ENCODE data around the gene ENPEP.
"Not testable (repeated sequence)": the region's sequence is repeated elsewhere in the genome, so short reads cannot be mapped to it uniquely, and the experiment has no call there.

ENPEP gene, protein sequence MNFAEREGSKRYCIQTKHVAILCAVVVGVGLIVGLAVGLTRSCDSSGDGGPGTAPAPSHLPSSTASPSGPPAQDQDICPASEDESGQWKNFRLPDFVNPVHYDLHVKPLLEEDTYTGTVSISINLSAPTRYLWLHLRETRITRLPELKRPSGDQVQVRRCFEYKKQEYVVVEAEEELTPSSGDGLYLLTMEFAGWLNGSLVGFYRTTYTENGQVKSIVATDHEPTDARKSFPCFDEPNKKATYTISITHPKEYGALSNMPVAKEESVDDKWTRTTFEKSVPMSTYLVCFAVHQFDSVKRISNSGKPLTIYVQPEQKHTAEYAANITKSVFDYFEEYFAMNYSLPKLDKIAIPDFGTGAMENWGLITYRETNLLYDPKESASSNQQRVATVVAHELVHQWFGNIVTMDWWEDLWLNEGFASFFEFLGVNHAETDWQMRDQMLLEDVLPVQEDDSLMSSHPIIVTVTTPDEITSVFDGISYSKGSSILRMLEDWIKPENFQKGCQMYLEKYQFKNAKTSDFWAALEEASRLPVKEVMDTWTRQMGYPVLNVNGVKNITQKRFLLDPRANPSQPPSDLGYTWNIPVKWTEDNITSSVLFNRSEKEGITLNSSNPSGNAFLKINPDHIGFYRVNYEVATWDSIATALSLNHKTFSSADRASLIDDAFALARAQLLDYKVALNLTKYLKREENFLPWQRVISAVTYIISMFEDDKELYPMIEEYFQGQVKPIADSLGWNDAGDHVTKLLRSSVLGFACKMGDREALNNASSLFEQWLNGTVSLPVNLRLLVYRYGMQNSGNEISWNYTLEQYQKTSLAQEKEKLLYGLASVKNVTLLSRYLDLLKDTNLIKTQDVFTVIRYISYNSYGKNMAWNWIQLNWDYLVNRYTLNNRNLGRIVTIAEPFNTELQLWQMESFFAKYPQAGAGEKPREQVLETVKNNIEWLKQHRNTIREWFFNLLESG

DNA sequence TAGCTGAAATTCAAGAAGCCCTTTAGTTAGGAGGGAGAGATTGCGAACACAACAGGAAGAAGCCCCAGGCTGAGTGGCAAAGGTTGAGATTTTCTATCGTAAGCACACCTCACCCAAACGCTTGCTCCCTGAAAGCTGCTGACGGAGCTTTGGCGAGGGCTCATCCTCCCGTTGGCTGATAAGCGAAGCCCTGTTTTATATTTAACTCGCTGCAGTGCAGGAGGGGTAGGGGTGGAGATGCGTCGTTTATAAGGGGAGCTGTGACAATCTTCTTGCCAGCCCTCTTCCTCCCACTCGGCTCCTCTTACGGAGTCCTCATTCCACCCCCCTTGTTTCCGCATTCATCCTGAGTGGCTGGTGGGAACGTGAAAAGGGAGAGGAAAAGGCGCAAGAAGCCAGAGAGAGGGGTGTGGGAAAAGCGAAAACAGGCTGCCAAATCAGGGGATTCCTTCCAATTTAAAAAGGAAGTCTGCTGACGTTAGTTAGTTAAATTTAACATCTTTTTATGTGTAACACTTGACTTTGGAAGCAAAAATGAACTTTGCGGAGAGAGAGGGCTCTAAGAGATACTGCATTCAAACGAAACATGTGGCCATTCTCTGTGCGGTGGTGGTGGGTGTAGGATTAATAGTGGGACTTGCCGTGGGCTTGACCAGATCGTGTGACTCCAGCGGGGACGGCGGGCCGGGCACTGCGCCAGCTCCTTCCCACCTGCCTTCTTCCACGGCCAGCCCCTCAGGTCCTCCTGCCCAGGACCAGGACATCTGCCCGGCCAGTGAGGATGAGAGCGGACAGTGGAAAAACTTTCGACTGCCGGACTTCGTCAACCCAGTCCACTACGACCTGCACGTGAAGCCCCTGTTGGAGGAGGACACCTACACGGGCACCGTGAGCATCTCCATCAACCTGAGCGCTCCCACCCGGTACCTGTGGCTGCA lies at the start of gene ENPEP:
Gene ENPEP, plus strand, starts transcription at position 275 of the 938 bp plus-strand sequence. Its CDS starts 260 bp downstream, at position 535.
- DNase-seq (ENCODE audit: low spot score) = no peak

DNA sequence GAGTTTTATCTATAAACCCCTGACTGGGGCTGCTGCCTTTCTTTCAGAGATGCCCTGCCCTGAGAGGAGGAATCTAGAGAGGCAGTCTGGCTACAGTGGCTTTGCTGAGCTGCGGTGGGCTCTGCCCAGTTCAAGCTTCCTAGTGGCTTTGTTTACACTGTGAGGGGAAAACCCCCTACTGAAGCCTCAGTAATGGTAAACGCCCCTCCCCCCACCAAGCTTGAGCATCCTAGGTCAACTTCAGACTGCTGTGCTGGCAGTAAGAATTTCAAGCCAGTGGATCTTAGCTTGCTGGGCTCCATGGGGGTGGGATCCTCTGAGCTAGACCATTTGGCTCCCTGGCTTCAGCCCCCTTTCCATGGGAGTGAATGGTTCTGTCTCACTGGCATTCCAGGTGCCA lies 44.1 kb upstream of the ENPEP start:
- DNase-seq (ENCODE audit: low spot score) = not testable (repeated sequence)

DNA sequence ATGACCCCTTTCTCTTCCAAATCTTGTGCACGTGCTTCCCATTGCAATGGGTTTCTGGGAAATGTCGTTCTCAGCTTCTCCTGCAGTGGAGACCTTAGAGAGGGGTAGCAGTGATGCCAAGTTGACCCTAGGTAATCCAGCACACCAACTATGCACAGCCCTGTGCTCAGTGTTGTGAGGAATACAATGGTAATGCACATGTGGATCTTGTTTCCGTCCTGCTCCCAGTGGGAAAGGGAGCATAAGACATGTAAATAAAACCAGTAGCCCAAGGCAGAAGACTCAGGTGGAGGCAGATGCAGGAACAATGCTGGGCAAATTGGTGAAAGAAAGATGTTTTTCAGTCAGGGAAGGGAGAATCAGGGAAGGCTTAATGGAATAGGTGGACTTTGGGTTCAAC lies 38.7 kb upstream of the ENPEP start:
- DNase-seq (ENCODE audit: low spot score) = not testable (repeated sequence)

DNA sequence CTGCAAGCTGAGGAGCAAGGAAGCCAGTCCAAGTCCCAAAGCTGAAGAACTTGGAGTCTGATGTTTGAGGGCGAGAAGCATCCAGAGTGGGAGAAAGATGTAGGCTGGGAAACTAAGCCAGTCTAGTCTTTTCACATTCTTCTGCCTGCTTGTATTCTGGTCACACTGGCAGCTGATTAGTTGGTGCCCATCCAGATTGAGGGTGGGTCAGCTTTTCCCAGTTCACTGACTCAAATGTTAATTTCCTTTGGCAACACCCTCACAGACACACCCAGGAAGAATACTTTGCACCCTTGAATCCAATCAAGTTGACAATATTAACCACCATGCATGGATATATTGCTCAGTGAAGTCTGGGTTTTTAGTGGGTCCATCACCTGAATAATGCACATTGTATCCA lies 36.7 kb upstream of the ENPEP start:
- DNase-seq (ENCODE audit: low spot score) = not testable (repeated sequence)

DNA sequence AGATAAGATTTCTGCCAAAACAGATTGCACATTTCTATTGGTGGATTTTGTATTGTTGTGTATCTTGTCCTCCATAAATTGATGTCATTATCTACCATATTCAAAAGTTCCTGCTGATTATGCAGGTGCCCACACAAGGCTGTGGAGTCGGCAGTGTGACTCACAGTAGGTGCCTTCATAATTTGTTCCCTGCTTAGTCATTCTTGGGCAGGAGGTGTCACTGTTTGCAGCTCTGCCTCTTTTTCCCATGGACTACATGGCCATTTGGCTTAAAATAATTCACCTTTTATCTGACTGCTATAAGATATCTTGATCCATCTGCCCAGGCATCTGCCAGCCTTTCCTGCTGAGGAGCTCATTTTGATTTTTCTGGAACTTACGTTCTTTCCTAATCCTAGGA lies 33.6 kb upstream of the ENPEP start:
- DNase-seq (ENCODE audit: low spot score) = no peak

DNA sequence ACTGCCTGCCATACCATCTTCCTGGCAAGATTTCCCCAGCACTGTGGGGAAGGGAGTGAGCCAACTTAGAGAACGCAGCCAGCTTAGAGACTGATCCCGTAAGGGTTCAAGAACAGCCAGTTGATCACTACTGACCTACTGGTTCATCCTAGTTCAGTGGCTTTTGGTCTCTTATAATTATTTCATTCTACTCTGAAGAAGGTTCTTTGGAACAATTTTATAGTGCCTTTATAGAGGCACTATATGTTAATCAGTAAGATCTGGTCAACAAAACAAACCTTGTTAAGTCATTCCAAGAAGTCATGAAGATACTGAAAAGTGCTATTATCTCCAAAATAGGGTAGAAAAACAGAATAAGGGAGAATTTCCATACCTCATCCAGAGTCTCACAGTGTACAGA lies 33.2 kb upstream of the ENPEP start:
- DNase-seq (ENCODE audit: low spot score) = no peak

DNA sequence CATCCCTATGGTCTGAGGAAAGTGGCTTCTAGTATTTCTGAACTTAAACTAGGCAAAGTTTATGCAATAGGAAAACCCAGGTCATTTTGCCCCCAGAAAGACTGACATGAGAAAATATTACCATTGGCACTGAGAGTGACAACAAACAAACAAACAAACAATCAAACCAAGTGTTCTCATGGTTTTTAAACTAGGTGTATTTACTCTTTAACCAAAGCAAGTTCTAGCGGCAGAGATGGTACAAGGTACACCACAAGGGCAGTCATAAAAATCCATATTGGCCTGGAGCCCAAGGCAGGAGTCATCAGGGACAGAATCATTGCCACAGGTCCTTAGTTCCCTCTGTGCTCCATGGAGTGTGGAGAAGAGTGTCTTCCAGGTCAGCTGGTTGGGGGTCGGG lies 26.0 kb upstream of the ENPEP start:
- no peak for DNase-seq (ENCODE audit: low spot score)

DNA sequence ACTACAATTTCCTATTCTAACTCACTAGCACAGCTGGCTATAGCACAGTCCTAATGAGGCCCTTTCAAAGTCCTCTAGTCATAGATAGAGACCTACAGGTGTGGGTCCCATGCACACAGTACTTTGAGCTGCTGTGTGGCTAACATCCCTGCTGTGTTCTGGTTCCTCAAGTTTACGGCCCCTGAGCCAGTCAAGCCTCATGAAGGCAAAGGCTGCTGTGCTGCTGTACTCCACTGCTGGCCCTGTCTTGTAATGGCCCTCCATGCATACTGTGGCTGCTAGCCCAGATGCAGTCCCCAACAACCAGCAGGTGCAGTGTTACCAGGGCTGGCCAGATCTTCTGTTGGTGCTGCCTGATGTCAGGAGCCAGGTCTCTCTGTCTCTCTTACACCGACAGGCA lies 23.4 kb upstream of the ENPEP start:
- no peak for DNase-seq (ENCODE audit: low spot score)

DNA sequence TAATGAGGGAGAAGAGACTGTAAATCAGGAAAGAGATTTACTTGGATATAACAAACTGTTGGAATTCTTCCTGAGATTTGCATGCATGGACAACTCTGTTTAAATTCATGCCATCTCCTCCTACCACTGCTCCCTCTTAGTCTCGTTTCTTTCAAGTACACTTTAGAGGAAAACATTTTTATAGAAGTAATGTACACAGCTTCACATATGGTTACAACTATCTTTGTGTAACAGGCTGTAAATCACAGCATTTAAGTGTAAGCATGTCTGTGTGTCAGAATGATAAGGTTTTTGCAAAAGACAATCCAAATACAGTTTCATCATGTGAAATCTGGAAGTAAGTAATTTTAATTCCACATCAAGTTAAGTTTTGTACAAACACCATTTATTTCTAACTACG lies 21.5 kb upstream of the ENPEP start:
- no peak for DNase-seq (ENCODE audit: low spot score)

DNA sequence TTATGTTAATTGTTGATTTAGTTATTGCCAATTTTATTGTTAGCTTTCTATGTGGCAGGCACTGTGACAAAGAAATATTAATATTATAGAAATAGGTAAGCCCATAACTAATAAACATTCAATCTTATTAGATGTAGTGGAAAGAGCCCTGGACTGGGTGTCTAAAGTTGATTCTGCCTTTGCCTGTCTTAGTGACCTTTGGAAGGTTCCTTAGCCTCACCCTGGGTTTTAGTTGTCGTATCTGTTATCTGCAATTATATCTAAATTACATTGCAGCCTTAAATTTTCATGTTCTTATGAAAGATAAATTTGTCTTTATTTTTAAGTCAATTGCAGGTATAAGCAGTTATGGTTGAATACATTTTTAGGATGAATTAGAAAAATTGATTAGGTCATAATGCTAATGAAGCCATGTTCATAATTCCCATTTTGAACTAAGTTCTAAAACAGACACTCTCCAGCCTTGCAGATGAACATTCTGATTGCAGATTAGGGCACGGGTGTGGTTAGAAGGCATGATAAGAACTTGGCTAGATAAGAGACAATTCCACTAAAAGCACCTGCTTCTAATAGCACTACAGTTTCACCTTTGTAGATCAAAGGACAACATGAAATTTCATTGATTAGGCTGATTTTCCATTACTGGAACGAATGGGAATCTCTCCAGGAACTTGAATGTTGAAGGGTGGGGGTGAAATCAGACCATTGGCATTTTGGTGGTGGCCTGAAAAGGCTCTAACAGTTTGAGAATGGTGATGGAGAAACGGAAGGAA lies 17.3 kb upstream of the ENPEP start:
- no peak for DNase-seq (ENCODE audit: low spot score)

DNA sequence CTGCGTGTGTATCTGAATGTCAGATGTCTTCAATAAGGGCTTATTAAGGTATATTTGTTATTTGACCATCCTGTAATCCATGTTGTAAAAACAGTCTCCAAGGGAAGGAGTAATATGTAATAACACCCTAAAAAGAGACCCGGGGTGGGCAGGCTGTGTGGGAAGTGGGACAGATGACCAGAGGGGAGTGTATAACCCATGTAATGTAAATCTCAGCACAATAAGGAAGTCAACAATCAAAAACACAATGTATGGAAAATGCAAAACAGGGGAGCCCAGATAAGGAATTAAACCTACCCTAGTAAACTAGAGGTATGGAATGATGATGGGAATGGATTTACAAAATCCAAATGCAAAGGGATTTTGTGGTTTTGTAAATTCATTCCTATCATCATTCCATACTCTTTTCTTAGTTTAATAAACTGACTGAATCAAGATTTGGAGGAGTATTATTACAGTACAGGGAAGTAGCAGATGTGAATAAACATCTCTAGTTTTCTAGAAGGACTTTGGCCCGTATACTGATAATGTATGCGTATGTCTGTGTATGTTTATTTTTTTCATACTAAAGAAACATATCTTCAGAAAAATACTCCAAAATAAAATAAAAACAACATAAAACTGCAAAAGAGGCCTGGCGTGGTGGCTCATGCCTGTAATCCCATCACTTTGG lies 15.7 kb upstream of the ENPEP start:
- no peak for DNase-seq (ENCODE audit: low spot score)

DNA sequence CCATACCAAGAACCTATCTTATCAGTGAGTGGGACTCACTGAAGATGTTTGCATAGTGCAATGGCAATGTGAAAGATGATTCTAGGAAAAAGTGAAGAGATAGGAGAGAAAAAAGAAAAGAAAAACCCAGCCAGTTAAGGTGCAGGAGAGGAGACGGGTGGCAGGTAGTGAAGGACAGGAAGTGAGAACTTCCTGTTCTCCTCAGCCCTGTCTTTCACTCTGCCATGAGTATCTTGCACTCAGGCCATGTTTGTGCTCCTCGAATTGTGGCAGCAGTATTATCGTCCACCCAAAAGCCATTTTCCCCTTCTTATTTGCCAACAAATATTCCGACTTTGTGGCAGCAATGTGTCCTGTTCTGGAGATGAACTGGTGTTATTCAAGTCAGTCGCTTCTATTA lies 8.6 kb upstream of the ENPEP start:
- DNase-seq (ENCODE audit: low spot score) = no peak

DNA sequence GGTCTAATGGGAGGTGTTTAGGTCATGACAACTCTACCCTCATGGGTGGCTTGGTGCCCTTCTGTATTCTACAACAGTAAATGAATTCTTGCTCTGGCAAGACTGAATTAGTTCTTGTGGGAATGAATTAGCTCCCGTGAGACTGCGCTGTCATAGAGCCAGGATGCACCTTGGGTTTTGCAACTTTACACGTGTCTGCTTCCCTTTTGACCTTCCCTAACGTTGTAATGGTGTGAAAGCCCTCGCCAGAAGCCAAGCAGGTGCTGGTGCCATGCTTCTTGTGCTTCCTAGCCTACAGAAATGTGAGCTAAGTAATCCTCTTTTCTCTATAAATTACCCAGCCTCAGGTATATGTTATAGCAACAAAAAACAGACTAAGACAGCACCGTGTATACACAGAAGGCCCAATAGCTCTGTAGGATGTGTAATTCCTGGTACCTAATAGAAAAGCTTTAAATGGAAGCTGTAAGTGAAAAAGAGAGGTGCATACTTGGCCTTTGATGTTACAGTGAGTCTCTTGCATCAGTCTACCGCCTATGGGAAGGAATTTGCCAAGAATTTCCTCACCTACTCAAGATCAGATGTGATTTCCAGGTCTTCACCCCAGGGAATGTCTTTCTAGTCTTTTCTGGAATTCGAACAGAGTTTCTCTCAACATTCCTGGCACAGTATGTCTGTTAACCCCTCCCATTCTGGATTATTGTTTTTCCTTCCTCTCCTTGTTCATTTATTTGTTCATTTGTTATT lies 3.2 kb upstream of the ENPEP start:
- no peak for DNase-seq (ENCODE audit: low spot score)

DNA sequence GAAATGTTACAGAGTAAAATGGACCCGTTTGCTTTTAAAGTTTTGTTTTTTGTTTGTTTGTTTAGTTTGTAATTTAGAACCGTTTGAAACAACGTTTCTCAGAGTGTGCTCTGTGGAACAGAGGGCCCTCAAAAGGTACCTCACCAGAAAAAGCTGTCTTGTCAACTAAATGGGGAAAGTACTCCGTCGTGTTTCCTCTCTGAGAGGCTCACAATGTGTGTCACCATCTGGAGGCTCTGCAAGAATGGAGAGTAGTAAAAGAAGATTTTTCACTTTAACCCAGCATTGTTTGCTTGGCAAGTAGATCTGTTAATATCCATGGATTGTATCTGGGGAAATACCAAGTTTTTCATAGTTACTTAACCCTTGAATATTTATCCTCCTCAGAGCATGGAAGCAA lies 1.5 kb upstream of the ENPEP start:
- DNase-seq (ENCODE audit: low spot score) = no peak

DNA sequence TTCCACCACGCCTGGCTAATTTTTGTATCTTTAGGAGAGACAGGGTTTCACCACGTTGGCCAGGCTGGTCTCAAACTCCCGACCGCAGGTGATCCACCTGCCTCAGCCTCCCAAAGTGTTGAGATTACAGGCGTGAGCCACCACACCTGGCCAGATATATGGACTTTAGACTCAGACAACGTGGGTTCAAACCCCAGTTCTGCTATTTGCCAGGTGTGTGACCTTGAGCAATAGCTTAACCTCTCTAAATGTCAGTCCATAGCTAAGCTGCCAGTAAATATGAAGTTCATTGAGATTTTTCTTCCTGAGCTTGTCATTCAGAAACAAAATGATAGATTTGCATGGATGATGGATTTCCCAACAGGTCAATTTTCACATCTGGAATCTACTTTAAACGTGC lies 875 bp upstream of the ENPEP start:
- not testable (repeated sequence) for DNase-seq (ENCODE audit: low spot score)

DNA sequence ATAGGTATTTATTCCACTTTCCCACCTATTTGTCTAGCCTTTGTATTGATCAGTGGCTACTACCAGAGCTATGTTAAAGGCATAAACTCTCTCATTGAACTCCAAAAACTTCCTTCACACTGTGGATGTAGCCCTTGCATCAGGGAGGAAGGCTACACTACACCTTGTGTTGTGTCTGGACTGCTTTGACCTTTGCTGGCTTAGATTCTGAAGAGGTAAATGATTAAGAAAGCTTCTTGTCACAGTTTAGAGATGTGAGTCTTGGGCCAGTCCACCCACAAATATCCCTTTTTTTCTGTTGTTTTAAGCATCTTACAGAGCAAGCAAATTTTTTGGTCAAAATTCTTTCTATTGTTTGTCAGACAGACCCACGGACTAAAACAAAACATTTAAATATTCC lies 1.9 kb downstream of the ENPEP start:
- DNase-seq (ENCODE audit: low spot score) = no peak

DNA sequence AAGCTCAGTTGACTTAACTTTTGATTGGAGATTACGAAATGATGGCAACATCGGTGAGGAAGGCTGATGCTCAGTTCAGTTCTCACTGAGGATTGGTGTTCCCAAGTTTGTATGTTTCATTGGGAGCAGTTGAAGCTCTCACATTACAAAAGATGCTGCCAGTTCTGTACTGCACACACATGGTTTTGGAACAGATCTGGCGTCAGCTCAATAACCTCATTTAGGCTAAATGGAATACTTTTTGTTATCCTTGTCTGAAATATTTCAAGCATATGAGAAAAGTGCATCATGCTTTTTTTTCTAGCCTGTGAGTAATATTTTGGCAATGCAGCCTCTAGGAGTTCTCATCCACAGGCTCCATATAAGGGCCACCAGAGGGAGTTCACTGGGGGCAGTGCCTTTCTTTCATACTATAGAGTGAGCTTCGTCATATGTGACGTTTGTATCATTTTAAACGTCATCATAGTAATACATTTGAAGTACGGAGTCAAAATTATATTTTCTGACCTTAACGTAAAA lies 4.1 kb downstream of the ENPEP start:
- no peak for DNase-seq (ENCODE audit: low spot score)

DNA sequence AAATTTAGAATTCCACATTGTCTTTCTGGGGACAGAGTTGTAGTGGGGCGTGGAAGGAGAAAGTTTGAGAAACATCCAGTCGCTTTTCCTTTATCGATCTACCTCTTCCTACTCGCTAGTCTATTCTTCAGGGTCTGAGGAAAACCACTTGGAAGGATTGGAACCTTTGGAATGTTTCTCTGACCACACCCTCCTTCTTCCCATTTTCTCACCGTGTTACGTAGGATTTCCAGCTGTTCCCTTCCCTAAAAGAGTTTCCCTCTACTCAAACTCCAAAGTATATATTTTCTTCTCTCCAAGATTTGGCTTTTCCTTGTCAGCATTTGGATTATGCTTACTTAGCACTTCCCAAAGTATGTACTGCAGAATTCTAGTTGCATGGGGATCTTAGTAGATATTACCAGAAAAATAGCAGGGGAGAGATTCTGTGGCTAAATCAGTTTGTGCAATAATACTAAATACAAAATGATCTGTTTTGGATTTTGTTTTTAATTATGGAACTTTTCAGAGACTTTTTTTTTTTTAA lies 4.9 kb downstream of the ENPEP start:
- DNase-seq (ENCODE audit: low spot score) = no peak

DNA sequence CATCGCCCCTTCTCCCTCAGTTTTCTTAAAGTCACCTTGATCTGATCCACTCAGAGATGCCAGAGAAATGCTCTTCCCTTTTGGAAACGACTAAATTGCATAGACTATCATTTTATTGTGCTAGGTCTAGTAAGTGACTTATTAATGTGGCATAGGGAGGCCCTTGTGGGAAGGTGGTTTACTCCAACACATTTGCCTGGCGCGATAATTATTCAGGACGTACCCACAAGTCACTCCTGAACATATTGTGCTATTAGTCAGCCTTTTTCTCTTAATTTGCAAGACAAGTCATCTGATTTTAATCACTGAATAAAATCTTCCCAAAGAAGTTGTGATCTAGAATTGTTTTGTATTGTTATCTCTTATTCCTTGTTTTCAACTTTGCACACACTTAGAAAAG lies 7.6 kb downstream of the ENPEP start:
- DNase-seq (ENCODE audit: low spot score) = no peak

Data from kidney capillary endothelial cell (primary cell).